K562 (cell line): ENCODE data around the gene KCNQ2.

Experiments used
- ELF1 ChIP-seq: fragments of 200-800 bp; sonication (Bioruptor generic); IDR thresholded peaks from 2 replicates; pipeline ENCODE4 v1.6.1; 2016; ENCODE audit warnings: missing genetic modification characterization, missing compliant biosample characterization
- NRF1 ChIP-seq, 2 experiments: fragments of 450-650 bp; IDR thresholded peaks in 1 of 2; conservative IDR thresholded peaks in 1 of 2; 2 replicates each; pipeline ENCODE4 v1.6.1; 2014; ENCODE audit warnings: mild to moderate bottlenecking in 2 of 2
- POLR2AphosphoS5 ChIP-seq: IDR thresholded peaks from 2 replicates; pipeline ENCODE4 v1.6.1; 2011; ENCODE audit warnings: mild to moderate bottlenecking, low read depth, low read length, moderate library complexity; ENCODE audit not compliant: control insufficient read depth, insufficient read depth

DNA sequence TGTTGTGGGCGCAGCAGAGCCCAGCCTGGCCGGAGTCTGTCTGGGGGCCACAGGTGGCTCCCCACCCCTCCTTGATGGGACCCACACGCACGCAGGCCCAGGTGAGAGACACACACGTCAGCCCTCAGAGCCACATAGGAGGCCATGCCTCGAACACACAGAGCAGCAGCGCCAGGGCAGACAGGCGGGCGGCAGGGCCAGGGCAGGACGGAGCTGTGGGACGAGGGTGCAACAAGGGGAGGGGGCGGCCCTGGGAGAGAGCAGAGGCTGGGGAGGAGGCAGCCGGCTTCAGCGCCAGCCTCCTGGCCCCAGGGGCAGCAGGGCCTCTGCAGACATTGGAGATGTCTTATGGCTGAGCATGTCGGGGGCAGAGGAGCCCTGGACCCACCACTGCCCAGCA lies 42.5 kb downstream of the KCNQ2 start:
- no peak for TF ChIP-seq POLR2AphosphoS5
- no peak for TF ChIP-seq ELF1 (tag)
- no peak for TF ChIP-seq NRF1 (conservative IDR thresholded peaks at IDR 0.05 in 1 of 2, IDR thresholded peaks at IDR 0.05 in 1 of 2)
